Left kidney (tissue), 2 donors: Measurements from ENCODE around the gene NDUFB10. TPM values are rescaled to one million over a fixed set of nuclear protein-coding genes. Genes with fewer than 3 reads are reported as not detected.

Source experiments
- DNase-seq: peaks from one replicate; pipeline ENCODE4 v3.0.0-alpha.2; 2013
- polyA plus RNA-seq: library from polyadenylated mRNA; unstranded; fragments of 120-200 nt; gene quantifications from one replicate; pipeline ENCODE4 v1.2.1, GENCODE V29; 2013; ENCODE audit not compliant: insufficient read length

Gene NDUFB10
- polyA plus RNA-seq, 1 donor: 116 TPM

GRCh38 chr16:1983544-1984346 is 24.4 kb downstream of the NDUFB10 start, which contains the start of gene GFER:
TSS of gene GFER (plus strand) at chr16:1984193. CDS start at chr16:1984219, 26 bp downstream.
- peak; percentile 86 for DNase-seq

- DNase-seq: no peak
Observed at GRCh38 chr16:1984347-1985225, 25.2 kb downstream of the NDUFB10 start.

GRCh38 chr16:1985466-1986150 is 26.3 kb downstream of the NDUFB10 start:
- no peak for DNase-seq

GRCh38 chr16:1987198-1987597 is 27.9 kb downstream of the NDUFB10 start:
- DNase-seq: no peak

- no peak for DNase-seq
Observed at GRCh38 chr16:1989209-1990100, 30.1 kb downstream of the NDUFB10 start, which contains the start of gene SYNGR3. TSS of gene SYNGR3 (plus strand) at chr16:1989970. CDS start at chr16:1990103, 133 bp downstream.

GRCh38 chr16:1990101-1990350 is 30.7 kb downstream of the NDUFB10 start:
- no peak for DNase-seq

GRCh38 chr16:1990351-1991134 is 31.2 kb downstream of the NDUFB10 start:
- DNase-seq: no peak

- no peak for DNase-seq
Observed at GRCh38 chr16:1991135-1991551, 31.8 kb downstream of the NDUFB10 start.

GRCh38 chr16:1991588-1991947 is 32.2 kb downstream of the NDUFB10 start:
- no peak for DNase-seq

- DNase-seq: peak; percentile 83
Observed at GRCh38 chr16:1991948-1992703, 32.8 kb downstream of the NDUFB10 start.

- DNase-seq: no peak
Observed at GRCh38 chr16:1992704-1993317, 33.5 kb downstream of the NDUFB10 start.

- no peak for DNase-seq
Observed at GRCh38 chr16:1993731-1994131, 34.4 kb downstream of the NDUFB10 start.

- no peak for DNase-seq
Observed at GRCh38 chr16:1997494-1998359, 38.4 kb downstream of the NDUFB10 start.

GRCh38 chr16:1998360-1998835 is 39.1 kb downstream of the NDUFB10 start:
- DNase-seq: no peak

- DNase-seq: no peak
Observed at GRCh38 chr16:1998852-1999801, 39.8 kb downstream of the NDUFB10 start.

GRCh38 chr16:1999866-2000514 is 40.7 kb downstream of the NDUFB10 start:
- DNase-seq: no peak

- no peak for DNase-seq
Observed at GRCh38 chr16:2001035-2001434, 41.7 kb downstream of the NDUFB10 start.
